HFF-Myc (cell line): ENCODE data around the gene KRT35.

Source experiments
- DNase-seq: peaks from one replicate; pipeline ENCODE4 v3.0.0-alpha.2; 2011; ENCODE audit warnings: low read depth; ENCODE audit errors: extremely low read depth
- H3K4me3 ChIP-seq: replicated peaks from 2 replicates; pipeline ENCODE4 v1.5.1; 2011; ENCODE audit warnings: low read depth, mild to moderate bottlenecking, control low read depth, low read length
- CTCF ChIP-seq: IDR thresholded peaks from 2 replicates; pipeline ENCODE4 v1.5.1; 2012; ENCODE audit warnings: mild to moderate bottlenecking, low read depth, low read length, control low read depth; ENCODE audit errors: missing control alignments

KRT35 gene

DNA sequence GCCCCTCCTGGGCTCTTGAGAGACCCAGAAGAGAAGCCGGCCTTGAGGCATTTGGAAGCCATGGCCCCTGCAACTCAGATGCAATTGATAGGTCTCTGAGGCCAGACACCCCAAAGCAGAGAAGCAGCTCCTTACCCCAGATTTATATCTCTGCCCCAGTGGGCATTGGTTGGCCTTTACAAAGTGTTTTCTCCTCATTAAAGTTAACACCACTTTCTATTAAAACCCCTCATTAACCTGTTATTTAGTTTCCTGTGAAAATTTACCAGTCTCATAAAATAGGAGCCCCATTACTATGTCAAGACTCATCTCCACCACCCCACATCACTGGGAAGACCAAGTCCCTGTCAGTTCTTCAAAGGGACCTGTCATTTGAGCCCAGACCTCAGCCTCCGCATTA is at the start of gene KRT35:
Gene KRT35 (minus strand): TSS at position 116 of the 400 bp plus-strand sequence. CDS start 54 bp downstream, at position 62.
- TF ChIP-seq CTCF, result no peak
- DNase-seq, result no peak
- no peak within 1 kb of the TSS for H3K4me3 ChIP-seq

DNA sequence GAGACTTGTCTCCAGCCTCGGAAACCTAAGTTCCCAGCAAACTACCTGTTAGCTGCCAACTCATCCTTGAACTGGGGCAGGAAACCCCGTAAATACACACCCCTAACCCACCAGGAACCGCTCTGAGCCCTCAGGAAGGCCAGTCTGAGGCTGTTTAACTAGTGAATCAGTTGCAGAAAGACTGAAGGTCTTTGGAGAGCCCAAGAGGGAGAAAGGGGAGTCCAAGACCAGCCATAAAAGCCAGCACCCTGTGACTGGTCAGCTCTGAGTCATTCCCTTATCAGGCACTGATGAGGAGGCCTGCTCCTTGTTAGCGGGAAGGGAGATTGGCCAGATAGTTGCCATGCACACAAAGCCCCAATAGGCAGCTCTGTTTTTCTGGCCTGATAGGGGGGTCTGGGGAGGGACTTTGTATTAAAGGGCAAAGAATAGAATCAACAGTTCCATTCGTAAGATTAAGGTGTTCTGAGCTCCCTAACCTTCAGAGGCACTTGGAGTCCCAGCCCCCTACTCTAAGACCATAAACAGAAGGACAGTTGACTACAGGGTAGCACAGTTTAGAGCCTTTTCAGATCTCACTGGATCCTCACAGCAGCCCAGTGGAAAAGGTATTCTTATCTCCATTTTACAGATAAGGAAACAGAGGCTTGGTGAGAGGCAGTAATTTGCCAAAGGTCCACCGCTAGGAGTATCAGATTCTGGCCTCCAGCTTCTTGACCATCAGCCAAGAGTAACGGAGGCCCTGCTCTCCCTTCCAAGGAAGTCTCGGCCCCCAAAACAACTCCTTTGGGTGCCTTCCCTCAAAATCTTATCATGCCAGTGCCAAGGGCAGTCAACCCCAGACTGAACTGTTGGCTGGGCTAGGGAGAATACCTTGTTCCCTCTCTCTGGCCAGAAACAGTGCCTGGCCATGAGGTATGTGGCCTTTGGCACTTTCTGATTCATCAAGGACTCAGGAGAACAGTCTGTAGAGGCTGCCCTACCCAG is 49.4 kb upstream of the KRT35 start:
- TF ChIP-seq CTCF, result no peak
- H3K4me3 ChIP-seq, result no peak overlapping the region
- peak; percentile 49 for DNase-seq

DNA sequence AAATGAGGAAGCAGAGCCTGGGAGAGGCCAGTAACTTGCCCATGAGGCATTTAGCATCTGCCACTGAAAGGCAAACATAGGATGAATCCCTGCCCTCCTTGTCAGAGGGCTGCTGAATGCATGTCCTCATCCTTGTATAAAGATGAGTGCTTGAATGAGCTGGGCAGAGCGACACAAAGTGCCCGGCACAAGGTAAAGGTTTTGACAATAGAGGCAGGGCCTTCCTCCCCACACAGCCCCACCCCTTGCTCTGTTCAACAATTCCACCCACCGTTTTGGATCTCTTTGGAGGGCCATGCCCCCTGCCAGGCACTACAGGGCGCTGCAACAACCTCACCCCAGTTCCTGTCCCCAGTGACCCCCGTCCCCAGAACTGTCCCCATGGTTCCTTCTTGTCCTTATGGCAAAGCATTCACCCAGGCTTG is 48.6 kb upstream of the KRT35 start:
- TF ChIP-seq CTCF, result no peak
- H3K4me3 ChIP-seq, result no peak overlapping the region
- DNase-seq, result no peak

DNA sequence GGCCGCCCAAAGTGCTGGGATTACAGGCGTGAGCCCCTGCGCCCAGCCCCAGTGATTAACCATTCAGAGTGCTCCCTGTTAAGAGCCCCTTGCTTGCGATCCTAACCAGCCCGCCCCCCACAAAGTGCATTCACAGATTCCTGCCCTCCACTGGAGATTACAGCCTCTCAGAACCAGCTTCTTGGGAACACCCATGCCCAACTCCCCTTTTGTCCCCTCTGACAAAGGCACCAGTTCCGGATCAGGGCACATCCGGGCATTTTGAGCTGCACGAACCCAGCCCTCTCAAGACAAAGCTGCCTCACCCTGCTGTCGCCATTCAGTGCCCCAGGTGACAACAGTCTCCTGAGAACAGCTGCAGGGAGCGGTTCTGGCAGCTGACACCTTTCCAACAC is 48.0 kb upstream of the KRT35 start:
- DNase-seq, result no peak
- H3K4me3 ChIP-seq, result no peak overlapping the region
- TF ChIP-seq CTCF, result no peak

- no peak for TF ChIP-seq CTCF
- no peak for DNase-seq
- H3K4me3 ChIP-seq, result peak overlapping the region; percentile 35
These were observed 46.4 kb upstream of the KRT35 start for GRCh38 chr17:41527063-41528023.

DNA sequence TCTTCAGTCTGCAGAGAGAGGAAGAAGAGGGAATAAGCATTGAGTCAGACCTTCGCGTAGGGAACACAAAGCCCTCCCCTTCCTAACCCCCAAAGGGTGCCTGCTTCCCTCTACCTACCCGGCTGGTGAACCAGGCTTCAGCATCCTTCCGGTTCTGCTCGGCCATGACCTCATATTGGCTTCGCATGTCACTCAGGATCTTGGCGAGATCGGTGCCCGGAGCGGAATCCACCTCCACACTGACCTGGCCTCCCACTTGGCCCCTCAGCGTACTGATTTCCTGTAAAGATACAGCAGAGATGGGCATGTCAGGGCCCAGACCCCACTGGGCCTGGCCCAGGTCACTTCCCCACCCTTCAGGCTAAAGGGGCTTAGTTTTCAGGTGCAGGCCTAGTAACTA is 43.3 kb upstream of the KRT35 start:
- no peak overlapping the region for H3K4me3 ChIP-seq
- no peak for DNase-seq
- no peak for TF ChIP-seq CTCF
